PC-9 (cell line): Measurements from ENCODE around the gene STK26. TPM values are rescaled to one million over a fixed set of nuclear protein-coding genes. Genes with fewer than 3 reads are reported as not detected.

Experiments used
- BruUV-seq: library from RNA; stranded (reverse); fragments of 400-500 nt; replicated peaks from 2 replicates; lab custom pipeline; 2021; lab: Mats Ljungman, UMichigan
- CTCF ChIA-PET: fragments of 300-600 bp; sonication (Branson Sonifier 250); formaldehyde crosslinking; loops from one replicate; lab custom pipeline; 2022; ENCODE audit warnings: antibody characterized with exemption; lab: Charles Lee
- POLR2A ChIA-PET: fragments of 300-600 bp; sonication (Branson Sonifier 250); formaldehyde crosslinking; loops from one replicate; lab custom pipeline; 2022; ENCODE audit warnings: antibody characterized with exemption; ENCODE audit not compliant: unreplicated experiment; lab: Charles Lee
- DNase-seq, 2 experiments: peaks; one replicate each; pipeline versions ENCODE4 v3.0.0 to v3.0.0-alpha.2; 2015 to 2022; ENCODE audit warnings: mixed read lengths in 1 of 2
- H2AFZ ChIP-seq: fragments of 200-600 bp; sonication (generic); 2 replicates; pipeline ENCODE4 v1.8.1; 2017; ENCODE audit warnings: antibody characterized with exemption
- H3F3A ChIP-seq: fragments of 200-600 bp; sonication (generic); 2 replicates; pipeline ENCODE4 v1.8.1; 2017; ENCODE audit warnings: antibody characterized with exemption, mild to moderate bottlenecking, low read depth; ENCODE audit not compliant: insufficient read depth
- H3K27ac ChIP-seq: fragments of 200-600 bp; sonication (generic); 2 replicates; pipeline ENCODE4 v1.6.1; 2016; ENCODE audit warnings: mixed run types
- H3K27me3 ChIP-seq: fragments of 200-600 bp; sonication (generic); 2 replicates; pipeline ENCODE4 v1.6.1; 2016; ENCODE audit warnings: low read depth, mixed run types; ENCODE audit not compliant: insufficient read depth
- H3K36me3 ChIP-seq: fragments of 200-600 bp; sonication (generic); 2 replicates; pipeline ENCODE4 v1.6.1; 2016; ENCODE audit warnings: low read depth, mixed run types
- H3K4me1 ChIP-seq: fragments of 200-600 bp; sonication (generic); replicated peaks from 2 replicates; pipeline ENCODE4 v1.6.1; 2016; ENCODE audit warnings: mixed run types; ENCODE audit not compliant: insufficient read depth
- H3K4me2 ChIP-seq: fragments of 200-600 bp; sonication (generic); 2 replicates; pipeline ENCODE4 v1.6.1; 2017; ENCODE audit warnings: mixed run types
- H3K4me3 ChIP-seq: fragments of 200-600 bp; sonication (generic); 2 replicates; pipeline ENCODE4 v1.6.1; 2016; ENCODE audit warnings: mixed run types
- H3K79me2 ChIP-seq: fragments of 200-600 bp; sonication (generic); 2 replicates; pipeline ENCODE4 v1.6.1; 2017; ENCODE audit warnings: low read depth, mixed run types
- H3K9me2 ChIP-seq: fragments of 200-600 bp; sonication (generic); 2 replicates; pipeline ENCODE4 v1.8.1; 2017; ENCODE audit warnings: mild to moderate bottlenecking; ENCODE audit not compliant: insufficient read depth
- H3K9me3 ChIP-seq: fragments of 200-600 bp; sonication (generic); 2 replicates; pipeline ENCODE4 v1.8.1; 2016; ENCODE audit warnings: low read depth; ENCODE audit not compliant: insufficient read depth
- H4K20me1 ChIP-seq: fragments of 200-600 bp; sonication (generic); 2 replicates; pipeline ENCODE4 v1.8.1; 2017; ENCODE audit not compliant: insufficient read depth
- EZH2 ChIP-seq: fragments of 200-600 bp; sonication (generic); IDR thresholded peaks from 2 replicates; pipeline ENCODE4 v1.8.0; 2017; ENCODE audit warnings: antibody characterized with exemption, low read depth
- intact Hi-C: fragments of 100-400 bp; cut with micrococcal nuclease; formaldehyde crosslinking; loops from one replicate; pipeline ENCODE4 v1.10.0; 2022; ENCODE audit not compliant: unreplicated experiment
- total RNA-seq: library from RNA; stranded (reverse); gene quantifications from 2 replicates; pipeline ENCODE4 v1.2.3, GENCODE V29; 2021
- TF ChIP-seq, protein P1 (sequence below): fragments of 200-600 bp; sonication (generic); conservative IDR thresholded peaks from 2 replicates; pipeline ENCODE4 v1.6.1; 2017; ENCODE audit warnings: mixed run types, antibody characterized with exemption, mild to moderate bottlenecking, moderate library complexity

STK26 gene
- total RNA-seq, 1 experiment from 2014 or later = 48.4 TPM

DNA sequence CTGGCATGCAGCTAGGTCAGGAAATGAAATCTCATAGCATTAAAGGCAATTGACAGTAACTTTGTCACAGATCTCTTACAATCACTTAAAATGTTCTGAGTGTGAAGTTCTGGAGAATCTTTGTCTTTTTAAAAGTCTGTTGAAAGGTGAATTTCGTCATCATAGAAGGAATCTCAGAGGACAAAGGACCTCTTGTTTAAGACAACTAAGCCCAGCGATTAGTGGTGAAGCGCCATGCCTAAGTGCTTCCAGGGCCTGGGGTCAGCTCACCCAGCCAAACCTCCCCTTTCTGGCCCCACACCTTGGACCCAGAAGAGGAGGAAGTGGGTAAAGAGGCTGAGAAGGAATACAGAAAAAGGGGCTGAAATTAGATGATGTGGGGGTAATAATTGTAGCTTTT, 96.2 kb downstream of the STK26 start:
- Histone ChIP-seq H3K4me3 (peak overlapping the region; percentile 44; the same call in 1 of the 2 replicates), H3K79me2 (no peaks in the 10 kb centered on the region), H3F3A (peaks cover 23% of the 10 kb centered on the region), H3K36me3 (no peaks in the 10 kb centered on the region), H3K4me1 (peaks cover 35% of the 10 kb centered on the region), H3K4me2 (peak overlapping the region; percentile 72), H3K27ac (peak overlapping the region; percentile 70), H4K20me1 (no peaks in the 10 kb centered on the region), H3K9me2 (no peaks in the 10 kb centered on the region), H2AFZ (peak overlapping the region; percentile 39), H3K27me3 (no peaks in the 10 kb centered on the region), H3K9me3 (no peaks in the 10 kb centered on the region)
- no TSS peak for BruUV-seq
- POLR2A ChIA-PET = interaction anchor here (0.6 kb wide), 1 partner anchor 14 kb away, joined by 3 read pairs; no protein-coding TSS in a partner anchor
- no peak for TF ChIP-seq EZH2
- TF ChIP-seq, protein P1, sequence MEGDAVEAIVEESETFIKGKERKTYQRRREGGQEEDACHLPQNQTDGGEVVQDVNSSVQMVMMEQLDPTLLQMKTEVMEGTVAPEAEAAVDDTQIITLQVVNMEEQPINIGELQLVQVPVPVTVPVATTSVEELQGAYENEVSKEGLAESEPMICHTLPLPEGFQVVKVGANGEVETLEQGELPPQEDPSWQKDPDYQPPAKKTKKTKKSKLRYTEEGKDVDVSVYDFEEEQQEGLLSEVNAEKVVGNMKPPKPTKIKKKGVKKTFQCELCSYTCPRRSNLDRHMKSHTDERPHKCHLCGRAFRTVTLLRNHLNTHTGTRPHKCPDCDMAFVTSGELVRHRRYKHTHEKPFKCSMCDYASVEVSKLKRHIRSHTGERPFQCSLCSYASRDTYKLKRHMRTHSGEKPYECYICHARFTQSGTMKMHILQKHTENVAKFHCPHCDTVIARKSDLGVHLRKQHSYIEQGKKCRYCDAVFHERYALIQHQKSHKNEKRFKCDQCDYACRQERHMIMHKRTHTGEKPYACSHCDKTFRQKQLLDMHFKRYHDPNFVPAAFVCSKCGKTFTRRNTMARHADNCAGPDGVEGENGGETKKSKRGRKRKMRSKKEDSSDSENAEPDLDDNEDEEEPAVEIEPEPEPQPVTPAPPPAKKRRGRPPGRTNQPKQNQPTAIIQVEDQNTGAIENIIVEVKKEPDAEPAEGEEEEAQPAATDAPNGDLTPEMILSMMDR = no peak
- intact Hi-C loops = no loop called here
- CTCF ChIA-PET = interaction anchor here (0.8 to 1.7 kb wide), 2 partner anchors 27 to 82 kb away, joined by 3 to 6 read pairs; no protein-coding TSS in a partner anchor
- peak in 1 of 2 experiments; percentile 66 for DNase-seq

DNA sequence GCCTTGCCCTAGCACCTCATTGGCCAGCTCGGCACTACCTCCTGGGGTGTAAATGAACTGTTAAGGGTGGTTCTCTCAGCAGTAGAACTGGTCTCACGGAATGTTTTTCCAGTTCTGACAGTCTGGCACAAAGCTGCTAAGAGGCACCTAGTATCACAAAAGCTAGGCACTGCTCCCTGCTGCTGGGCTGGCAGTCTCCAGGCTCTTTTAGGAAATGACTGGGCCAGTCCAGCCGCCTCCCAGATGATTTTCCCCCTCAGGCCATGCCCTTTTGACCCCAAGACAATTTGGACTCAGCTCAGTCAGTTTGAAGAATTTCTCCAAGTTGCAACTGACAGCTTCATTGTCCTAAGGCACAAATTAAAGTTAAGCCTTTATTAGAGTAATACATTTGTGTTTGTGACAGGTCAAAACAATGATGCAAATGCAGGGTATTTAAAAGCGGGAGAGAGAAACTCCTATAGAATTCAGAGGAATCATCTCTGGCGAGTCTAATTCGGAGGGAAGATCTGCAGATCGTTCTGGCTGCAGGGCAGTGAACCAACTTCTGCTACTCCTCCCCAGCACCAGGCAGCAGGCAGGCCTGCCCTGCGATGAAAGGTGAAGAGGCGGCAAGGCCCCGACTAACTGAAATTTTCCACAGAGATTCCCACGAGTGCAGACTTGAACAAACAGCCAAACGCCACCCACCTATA, 96.9 kb downstream of the STK26 start:
- no peak for TF ChIP-seq EZH2
- TF ChIP-seq, protein P1 = no peak
- H2AFZ ChIP-seq = peak overlapping the region; percentile 39
- peak overlapping the region; percentile 72 for H3K4me2 ChIP-seq
- ChIA-PET CTCF (interaction anchor here (0.6 to 1.7 kb wide), 3 partner anchors 27 to 100 kb away, joined by 3 to 6 read pairs (median 3); partner anchors contain the start of gene RAP2C), POLR2A (interaction anchor here (0.6 kb wide), 1 partner anchor 13 kb away, joined by 3 read pairs; no protein-coding TSS in a partner anchor)
- intact Hi-C loops = loop anchor here (2.0 kb wide), 1 partner anchor 97 kb away; no protein-coding TSS in a partner anchor
- H3K9me2 ChIP-seq = no peaks in the 10 kb centered on the region
- no TSS peak for BruUV-seq
- H3K36me3 ChIP-seq = no peaks in the 10 kb centered on the region
- DNase-seq = peak; percentile 76 to 89
- H3K27me3 ChIP-seq = no peaks in the 10 kb centered on the region
- H3K27ac ChIP-seq = peak overlapping the region; percentile 70
- H3K9me3 ChIP-seq = no peaks in the 10 kb centered on the region
- peaks cover 23% of the 10 kb centered on the region for H3F3A ChIP-seq
- no peaks in the 10 kb centered on the region for H4K20me1 ChIP-seq
- H3K4me3 ChIP-seq = peak overlapping the region; percentile 44; the same call in 1 of the 2 replicates
- H3K4me1 ChIP-seq = peaks cover 35% of the 10 kb centered on the region
- no peaks in the 10 kb centered on the region for H3K79me2 ChIP-seq

DNA sequence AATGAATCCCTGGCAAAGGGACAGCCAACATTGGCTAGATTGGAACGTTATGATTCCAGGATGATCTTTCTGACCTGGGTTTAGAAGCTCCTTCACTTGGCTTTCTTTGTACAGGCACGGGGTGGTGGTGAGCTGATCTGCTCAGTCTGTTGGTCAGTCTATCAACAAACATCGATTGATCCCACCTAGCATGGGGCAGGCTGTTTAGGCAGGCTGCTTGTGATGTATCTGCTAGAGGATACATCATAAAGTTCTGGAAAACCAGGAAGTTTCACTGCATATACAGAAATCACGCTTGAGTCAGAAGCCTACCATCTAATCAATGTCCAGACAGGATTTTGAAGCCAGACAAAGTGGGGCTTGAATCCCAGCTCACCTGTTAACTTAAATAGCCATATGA, 97.8 kb downstream of the STK26 start:
- intact Hi-C loops = loop anchor here (2.0 kb wide), 1 partner anchor 96 kb away; no protein-coding TSS in a partner anchor

More for the DNA sequence above, 97.8 kb downstream of the STK26 start:
- H3F3A ChIP-seq = peaks cover 23% of the 10 kb centered on the region
- peaks cover 35% of the 10 kb centered on the region for H3K4me1 ChIP-seq
- H3K27me3 ChIP-seq = no peaks in the 10 kb centered on the region
- DNase-seq = no peak
- H2AFZ ChIP-seq = no peak overlapping the region
- H3K27ac ChIP-seq = no peak overlapping the region
- no TSS peak for BruUV-seq
- ChIA-PET CTCF (interaction anchor here (1.7 kb wide), 1 partner anchor 28 kb away, joined by 6 read pairs; no protein-coding TSS in a partner anchor), POLR2A (no interaction called here)
- TF ChIP-seq, protein P1 = no peak
- no peak for TF ChIP-seq EZH2
- H3K4me2 ChIP-seq = peak overlapping the region; percentile 72; the same call in 1 of the 2 replicates
- H3K9me3 ChIP-seq = no peaks in the 10 kb centered on the region
- no peaks in the 10 kb centered on the region for H3K36me3 ChIP-seq
- no peak overlapping the region for H3K4me3 ChIP-seq
- no peaks in the 10 kb centered on the region for H3K79me2 ChIP-seq
- no peaks in the 10 kb centered on the region for H4K20me1 ChIP-seq
- no peaks in the 10 kb centered on the region for H3K9me2 ChIP-seq

Other genes starting within 250 kb of the STK26 start
- not detected in 2 replicates for gene FRMD7, start 104.7 kb downstream of the STK26 start, total RNA-seq
- 27.8 and 30.6 TPM in 2 replicates for gene RAP2C, start 196.1 kb downstream of the STK26 start, total RNA-seq